ENCODE data around the gene ALOX5.
"Not testable (repeated sequence)": the region's sequence is repeated elsewhere in the genome, so short reads cannot be mapped to it uniquely, and the experiment has no call there.

ALOX5 gene

DNA sequence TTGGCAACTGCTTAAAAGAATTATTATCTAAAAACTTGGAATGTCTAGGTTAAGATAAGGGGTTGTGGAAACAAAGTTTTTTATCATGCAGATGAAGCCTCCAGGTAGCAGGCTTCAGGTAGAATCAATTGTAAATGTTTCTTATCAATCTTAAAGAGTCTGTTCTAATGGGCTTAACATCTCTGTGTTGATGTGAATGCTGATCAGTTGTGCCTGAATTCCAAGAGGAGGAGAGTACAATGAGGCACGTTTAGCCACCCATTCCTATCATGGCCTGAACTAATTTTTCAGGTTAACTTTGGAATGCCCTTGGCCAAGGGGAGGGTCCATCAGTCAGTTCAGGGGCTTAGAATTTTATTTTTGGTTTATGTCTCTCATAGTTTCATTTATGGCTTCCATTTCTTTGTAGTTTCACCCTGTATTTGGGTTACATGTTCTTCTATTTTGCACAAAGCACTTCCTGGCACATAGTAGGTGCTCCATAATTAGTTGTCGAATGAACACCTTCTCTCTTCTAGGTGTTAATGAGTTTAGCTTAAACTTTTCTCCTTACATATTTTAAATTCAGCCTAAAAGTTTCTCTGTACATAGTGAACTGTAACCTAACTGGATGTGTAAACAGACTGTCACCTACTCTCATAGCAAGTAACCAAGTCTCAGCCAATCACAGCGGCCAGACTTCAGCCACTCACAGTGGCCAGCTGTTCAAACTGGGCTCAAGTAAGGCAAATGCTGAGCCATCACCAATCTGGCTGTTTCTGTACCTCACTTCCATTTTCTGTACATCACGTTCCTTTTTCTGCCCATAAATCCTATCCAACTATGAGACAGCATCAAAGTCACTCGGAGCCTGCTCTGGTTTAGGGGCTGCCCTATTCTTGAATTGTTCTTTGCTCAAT, 34.7 kb downstream of the ALOX5 start:
- no peak for DNase-seq

GRCh38 chr10:45409347-45409746, 35.3 kb downstream of the ALOX5 start:
- DNase-seq = not testable (repeated sequence)

GRCh38 chr10:45409782-45410181, 35.8 kb downstream of the ALOX5 start:
- DNase-seq = no peak

DNA sequence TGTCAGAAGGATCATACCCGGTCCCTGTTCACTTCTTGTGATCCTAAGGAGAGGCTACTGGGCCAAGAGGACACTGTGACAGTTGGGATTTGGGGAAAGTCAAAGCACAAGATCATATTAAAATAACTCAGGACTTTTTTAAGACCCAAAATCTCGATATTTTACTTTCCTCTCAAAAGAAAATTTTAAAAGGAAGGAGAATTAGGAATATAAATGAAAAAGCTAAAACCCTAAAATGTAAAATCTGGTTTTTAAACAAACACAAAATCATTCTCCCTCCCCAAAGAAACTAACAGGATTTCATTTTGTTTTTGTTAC, 36.4 kb downstream of the ALOX5 start:
- DNase-seq = no peak

- DNase-seq = no peak
These were observed 37.0 kb downstream of the ALOX5 start for GRCh38 chr10:45410807-45411606.

DNA sequence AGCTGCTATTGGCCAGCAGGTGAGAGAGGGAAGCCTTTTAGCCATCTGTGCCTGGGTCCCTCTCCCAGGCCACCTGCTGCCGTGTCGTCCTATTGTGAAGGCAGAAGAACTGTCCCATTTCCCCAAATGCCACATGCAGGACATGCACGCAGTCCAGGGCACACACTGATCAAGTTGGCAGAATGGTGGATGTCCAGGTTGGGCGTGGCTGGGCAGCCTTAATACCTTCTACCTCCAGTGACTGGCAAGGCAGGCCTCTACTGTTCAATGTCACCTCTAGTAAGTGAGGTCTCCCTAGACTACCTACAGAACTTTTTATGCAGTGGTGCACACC, 37.6 kb downstream of the ALOX5 start:
- no peak for DNase-seq

- DNase-seq = not testable (repeated sequence)
These were observed 41.0 kb downstream of the ALOX5 start for GRCh38 chr10:45415062-45415461.

DNA sequence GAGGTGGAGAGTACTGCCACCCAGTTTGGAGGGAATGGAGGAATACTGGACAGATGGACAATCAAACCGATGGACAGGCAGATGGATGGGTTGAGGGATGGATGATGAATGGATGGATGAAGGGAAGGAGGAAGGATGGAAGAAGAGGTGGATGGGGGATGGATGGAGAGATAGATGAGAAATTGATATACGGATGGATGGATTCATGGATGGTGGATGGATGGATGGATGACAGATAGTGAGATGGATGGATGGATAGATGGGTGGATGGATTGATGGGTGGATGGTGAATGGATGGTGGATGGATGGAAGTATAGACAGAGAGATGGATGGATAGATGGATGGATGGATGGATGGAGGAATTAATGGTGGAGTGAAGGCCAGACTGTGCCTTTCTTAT, 42.6 kb downstream of the ALOX5 start:
- no peak for DNase-seq

GRCh38 chr10:45417746-45418145, 43.7 kb downstream of the ALOX5 start:
- no peak for DNase-seq

DNA sequence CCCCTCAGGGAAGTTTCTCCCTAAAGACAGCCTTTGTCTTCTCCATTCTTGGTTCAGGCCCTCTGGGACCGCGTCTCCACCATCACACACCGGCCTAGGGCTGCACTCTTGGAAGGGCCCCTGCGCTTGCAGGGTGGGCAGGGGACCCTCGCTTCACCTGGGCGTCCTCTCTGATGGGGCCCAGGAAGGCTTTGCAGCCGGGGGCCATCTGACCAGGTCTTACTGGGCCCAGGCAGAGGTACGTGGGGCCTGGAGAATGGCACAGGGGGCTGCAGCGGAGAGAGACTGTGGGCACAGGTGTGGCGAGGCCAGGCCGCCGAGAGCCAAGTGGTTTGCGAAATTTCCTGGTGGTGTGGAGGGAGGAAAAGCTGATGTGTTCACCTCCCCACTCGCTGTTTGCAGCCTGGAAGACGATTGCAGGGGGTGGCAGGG, 44.4 kb downstream of the ALOX5 start:
- no peak for DNase-seq

GRCh38 chr10:45418849-45419675, 45.0 kb downstream of the ALOX5 start:
- DNase-seq = peak; percentile 82

DNA sequence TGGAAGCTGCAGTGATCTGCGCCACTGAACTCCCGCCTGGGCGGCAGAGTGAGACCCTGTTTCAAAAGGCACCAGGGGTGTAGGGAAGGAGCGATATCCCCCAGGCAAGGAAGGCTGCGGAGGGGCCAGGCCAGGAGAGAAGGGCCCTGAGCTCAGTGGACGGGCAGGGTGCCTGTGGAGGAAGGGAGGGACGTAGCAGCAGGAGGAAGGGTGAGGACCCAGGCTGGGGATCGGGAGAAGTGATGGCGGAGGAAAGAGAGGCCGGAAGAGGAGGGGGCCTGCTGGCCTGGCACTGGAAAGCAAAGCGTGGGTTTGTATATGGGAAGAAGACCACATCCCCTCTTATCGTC, 45.6 kb downstream of the ALOX5 start:
- peak; percentile 62 for DNase-seq

- peak; percentile 85 for DNase-seq
These were observed 46.6 kb downstream of the ALOX5 start for GRCh38 chr10:45420453-45421192.

DNA sequence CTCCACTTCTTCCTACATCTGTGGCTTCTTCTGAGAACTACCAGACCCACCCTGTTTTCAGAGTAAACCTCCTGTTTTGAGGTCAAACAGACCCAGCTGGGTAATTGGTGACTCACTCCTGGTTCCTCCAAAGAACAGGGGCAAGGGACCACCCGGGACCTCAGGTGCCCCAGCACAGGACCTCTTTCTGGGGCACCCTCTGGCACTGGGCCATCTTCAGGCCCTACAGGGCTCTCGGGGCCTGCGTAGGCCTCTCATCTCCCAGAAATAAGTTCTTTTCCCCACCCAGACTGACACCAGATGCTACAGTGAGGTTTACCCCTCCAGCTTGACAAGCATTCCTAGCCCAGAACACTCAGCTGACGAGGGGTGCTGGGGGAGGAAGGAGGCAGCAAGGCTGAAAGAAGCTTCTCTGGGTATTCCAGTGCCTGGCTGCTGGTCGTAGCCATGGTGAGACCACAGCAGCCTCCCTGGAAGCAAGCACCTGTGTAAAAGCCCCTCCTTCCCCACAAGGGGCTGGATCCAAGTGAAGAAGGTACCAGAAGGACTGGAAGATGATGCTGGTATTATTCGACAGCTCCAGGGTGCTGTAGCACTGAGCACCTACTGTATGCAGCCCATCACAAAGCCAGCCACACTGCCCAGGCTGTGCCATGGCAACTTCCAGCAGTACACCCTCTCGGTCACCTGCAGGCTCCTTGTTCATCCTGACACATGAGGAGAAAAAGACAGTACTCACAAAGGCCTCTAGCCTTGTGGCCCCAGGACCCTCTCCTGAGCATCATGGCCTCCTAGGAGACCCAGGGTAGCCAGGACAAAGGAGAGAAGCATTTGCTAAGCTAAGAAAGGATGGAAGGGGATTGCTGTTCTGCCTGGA, 47.4 kb downstream of the ALOX5 start:
- DNase-seq = no peak

- DNase-seq = no peak
These were observed 48.3 kb downstream of the ALOX5 start for GRCh38 chr10:45422207-45422865.

DNA sequence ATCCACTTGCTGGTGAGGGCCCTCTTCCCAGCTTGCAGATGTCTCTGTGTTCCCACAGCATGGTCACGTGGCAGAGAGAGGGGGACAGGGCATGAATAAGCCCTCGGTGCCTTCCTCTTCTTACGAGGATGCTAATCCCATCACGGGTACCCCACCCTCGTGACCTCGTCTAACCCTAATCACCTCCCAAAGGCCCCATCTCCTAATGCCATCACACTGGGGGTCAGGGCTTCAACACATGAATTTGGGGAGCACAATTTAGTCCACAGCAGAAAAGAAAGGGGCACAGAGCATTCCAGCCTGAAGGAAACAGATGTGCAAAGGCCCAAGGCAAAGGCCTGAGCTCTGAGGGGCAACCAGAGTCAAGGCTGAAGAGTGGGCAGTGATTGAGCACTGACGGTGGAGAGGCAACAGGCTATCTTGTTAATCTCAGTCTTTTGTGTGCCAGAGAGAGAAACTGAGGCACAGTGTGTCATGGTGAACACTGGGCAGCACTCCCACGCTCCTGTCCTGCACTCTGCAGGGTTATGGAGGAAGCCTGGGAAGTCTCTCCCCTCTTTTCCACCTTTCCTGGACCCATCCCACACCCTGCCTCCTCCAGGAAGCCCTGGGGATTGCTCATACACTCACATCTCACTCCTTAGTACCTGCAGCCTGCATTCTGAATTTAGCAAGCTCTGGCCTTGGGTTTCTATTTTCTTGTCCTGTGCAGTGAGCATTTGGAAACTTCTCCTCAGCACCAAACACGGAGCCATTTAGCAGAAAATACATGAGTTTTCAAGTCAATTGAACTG, 49.0 kb downstream of the ALOX5 start:
- DNase-seq = no peak

DNA sequence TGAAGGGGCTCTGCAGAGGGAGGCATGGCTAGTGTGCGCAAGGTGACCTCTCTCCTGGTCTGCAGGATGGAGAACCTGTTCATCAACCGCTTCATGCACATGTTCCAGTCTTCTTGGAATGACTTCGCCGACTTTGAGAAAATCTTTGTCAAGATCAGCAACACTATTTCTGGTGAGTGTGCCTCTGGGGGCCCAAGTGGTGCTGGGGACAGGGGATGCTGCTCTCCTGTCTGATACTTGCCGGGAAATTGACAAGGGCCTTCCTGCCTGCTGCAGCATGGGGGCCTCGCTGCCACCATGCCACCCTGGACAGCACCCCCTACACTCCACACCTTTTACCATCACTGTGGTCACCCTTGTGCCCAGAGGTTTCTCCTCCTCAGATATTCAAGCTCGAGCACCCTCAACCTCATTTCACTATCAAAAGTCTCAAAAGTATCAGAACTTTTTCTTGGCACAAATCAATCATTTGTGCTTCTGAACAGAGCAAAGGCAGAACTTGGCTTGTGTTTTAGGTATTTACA, 50.0 kb downstream of the ALOX5 start:
- no peak for DNase-seq

DNA sequence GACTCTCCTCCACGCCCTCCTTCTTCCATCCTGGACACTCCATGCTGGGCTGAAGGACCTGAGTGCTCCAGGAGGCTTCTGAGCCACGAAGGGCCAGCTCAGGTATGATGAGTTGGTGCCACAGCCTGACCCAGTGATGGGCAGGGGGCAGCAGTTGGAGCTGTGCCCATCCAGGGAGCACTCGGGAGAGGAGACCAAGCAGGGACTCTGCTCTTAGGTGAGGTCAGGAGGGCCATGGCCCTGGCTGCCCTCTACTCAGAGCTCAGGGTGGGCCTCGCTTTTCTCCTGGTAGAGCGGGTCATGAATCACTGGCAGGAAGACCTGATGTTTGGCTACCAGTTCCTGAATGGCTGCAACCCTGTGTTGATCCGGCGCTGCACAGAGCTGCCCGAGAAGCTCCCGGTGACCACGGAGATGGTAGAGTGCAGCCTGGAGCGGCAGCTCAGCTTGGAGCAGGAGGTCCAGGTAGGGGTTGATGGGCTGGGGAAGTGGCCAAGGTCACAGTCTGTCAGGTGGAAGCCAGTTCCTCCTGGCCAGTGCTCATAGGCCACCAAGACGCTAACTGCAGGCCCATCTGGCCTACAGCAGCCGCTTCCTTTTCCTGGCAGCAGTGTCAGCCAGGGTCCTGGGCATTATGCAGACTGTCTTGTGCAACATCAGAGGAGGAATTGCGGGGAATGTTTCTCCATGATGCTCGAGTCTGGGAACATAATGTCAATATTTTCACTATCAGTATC, 50.8 kb downstream of the ALOX5 start:
- no peak for DNase-seq
